GM12878 (cell line): ENCODE data around the gene MAN1B1. TPM values are rescaled to one million over a fixed set of nuclear protein-coding genes. Genes with fewer than 3 reads are reported as not detected.

ENCODE experiments used
- ATAC-seq: fragments of 200-7000 bp; cut with Tn5 transposase; 3 replicates; pipeline ENCODE4 v1.9.1; 2020; ENCODE audit warnings: mild to moderate bottlenecking, moderate library complexity
- BruUV-seq: library from RNA; stranded (reverse); fragments of 400-500 nt; replicated peaks from 2 replicates; lab custom pipeline; 2021; lab: Mats Ljungman, UMichigan
- CTCF ChIA-PET: fragments of 300-600 bp; sonication (Branson Sonifier 250); formaldehyde crosslinking; extraction: SDS; loops from one replicate; lab custom pipeline; 2021; ENCODE audit warnings: inconsistent platforms; lab: Yijun Ruan, JAX
- POLR2A ChIA-PET: fragments of 350-600 bp; formaldehyde crosslinking; extraction: SDS; loops from one replicate; lab custom pipeline; 2021; ENCODE audit warnings: inconsistent platforms; lab: Charles Lee
- RAD21 ChIA-PET: fragments of 300-600 bp; sonication (Branson Sonifier 250); formaldehyde crosslinking; loops from one replicate; lab custom pipeline; 2023; ENCODE audit warnings: antibody characterized with exemption; ENCODE audit not compliant: unreplicated experiment; lab: Charles Lee
- SMC1A ChIA-PET: fragments of 300-600 bp; sonication (Branson Sonifier 250); formaldehyde crosslinking; loops from one replicate; lab custom pipeline; 2023; ENCODE audit not compliant: unreplicated experiment, uncharacterized antibody; lab: Charles Lee
- DNase-seq: peaks from one replicate; pipeline ENCODE4 v3.0.0-alpha.2; 2011; ENCODE audit warnings: low read depth, low spot score
- FAIRE-seq: peaks from 3 replicates; lab custom pipeline; 2011; peaks lifted over from hg19 to GRCh38; lab: Jason Lieb, UNC
- H2AFZ ChIP-seq: 2 replicates; pipeline ENCODE4 v1.6.0; 2011; ENCODE audit warnings: low read depth, low read length, control low read depth; ENCODE audit not compliant: control insufficient read depth
- H3K27ac ChIP-seq: 2 replicates; pipeline ENCODE4 v1.5.1; 2011; ENCODE audit warnings: control low read depth; ENCODE audit not compliant: control insufficient read depth, insufficient read depth
- H3K27me3 ChIP-seq, 2 experiments: replicated peaks in 1 of 2; 2 replicates each; pipeline versions ENCODE4 v1.6.0 to v1.6.1; 2011; ENCODE audit warnings: low read length in 1 of 2; ENCODE audit not compliant: control insufficient read depth in 2 of 2, insufficient read depth in 2 of 2
- H3K36me3 ChIP-seq, 2 experiments: 2 replicates each; pipeline ENCODE4 v1.5.1; 2011; ENCODE audit warnings: low read length in 1 of 2; ENCODE audit not compliant: control insufficient read depth in 2 of 2, insufficient read depth in 2 of 2
- H3K4me1 ChIP-seq: 2 replicates; pipeline ENCODE4 v1.6.1; 2011; ENCODE audit warnings: mild to moderate bottlenecking, low read length, moderate library complexity, mixed read lengths; ENCODE audit not compliant: control insufficient read depth, insufficient read depth
- H3K4me2 ChIP-seq: 2 replicates; pipeline ENCODE4 v1.6.0; 2011; ENCODE audit warnings: control low read depth; ENCODE audit not compliant: control insufficient read depth, insufficient read depth
- H3K4me3 ChIP-seq: fragments of 200-600 bp; sonication (generic); 2 replicates; pipeline ENCODE4 v1.5.1; 2016
- H3K79me2 ChIP-seq: 2 replicates; pipeline ENCODE4 v1.6.0; 2011; ENCODE audit warnings: low read length; ENCODE audit not compliant: control insufficient read depth, insufficient read depth
- H3K9ac ChIP-seq: 2 replicates; pipeline ENCODE4 v1.8.0; 2011; ENCODE audit warnings: low read length, control low read depth, mixed read lengths; ENCODE audit not compliant: control insufficient read depth, insufficient read depth
- H3K9me3 ChIP-seq: replicated peaks from 3 replicates; pipeline ENCODE4 v1.5.1; 2011; ENCODE audit warnings: mild to moderate bottlenecking, low read length; ENCODE audit not compliant: control insufficient read depth, insufficient read depth
- H4K20me1 ChIP-seq: 2 replicates; pipeline ENCODE4 v1.6.0; 2011; ENCODE audit not compliant: control insufficient read depth, insufficient read depth
- CREM ChIP-seq: IDR thresholded peaks from 2 replicates; pipeline ENCODE4 v1.6.1; 2014; ENCODE audit warnings: antibody characterized with exemption, low read depth
- GATAD2B ChIP-seq: fragments of 450-650 bp; conservative IDR thresholded peaks from 2 replicates; pipeline ENCODE4 v1.6.1; 2017; ENCODE audit warnings: low read depth, mild to moderate bottlenecking, moderate library complexity
- IKZF2 ChIP-seq, 2 experiments: fragments of 450-650 bp; IDR thresholded peaks; 2 replicates each; pipeline ENCODE4 v1.6.1; 2017; ENCODE audit warnings: mild to moderate bottlenecking in 2 of 2, moderate library complexity in 2 of 2
- KLF5 ChIP-seq: fragments of 450-650 bp; IDR thresholded peaks from 2 replicates; pipeline ENCODE4 v1.6.1; 2014; ENCODE audit warnings: mild to moderate bottlenecking; ENCODE audit not compliant: partially characterized antibody
- RFX5 ChIP-seq: IDR thresholded peaks from 2 replicates; pipeline ENCODE4 v1.6.1; 2011; ENCODE audit warnings: low read depth, low read length, improper control_type of control experiment
- ZNF24 ChIP-seq: fragments of 450-650 bp; IDR thresholded peaks from 2 replicates; pipeline ENCODE4 v1.6.1; 2017; ENCODE audit warnings: antibody characterized with exemption, mild to moderate bottlenecking
- WGBS: methylation state at CpG from one replicate; pipeline ENCODE4 v1.1.6; 2016; ENCODE audit warnings: low lambda C conversion rate; ENCODE audit not compliant: insufficient replicate concordance, insufficient coverage; ENCODE audit errors: missing lambda C conversion rate; 5-methylcytosine and 5-hydroxymethylcytosine counted together
- in situ Hi-C: fragments of 300-500 bp; cut with MboI; formaldehyde crosslinking; loops from 9 replicates; pipeline ENCODE4 v1.14.3; 2018; ENCODE audit warnings: mixed read lengths
- intact Hi-C: fragments of 100-400 bp; cut with micrococcal nuclease; formaldehyde crosslinking; loops from one replicate; pipeline ENCODE4 v1.14.2; 2022; ENCODE audit not compliant: unreplicated experiment
- polyA plus RNA-seq, 11 experiments: library from polyadenylated mRNA; depleted of rRNA in 4 of 11; unstranded in 6 of 11; stranded (reverse) in 5 of 11; fragments of >200 nt; fragmentation: Nextera tagmentation in 4 of 11; fragmentation: Illumina TruSeq in 1 of 11; extraction: Ambion mirVana in 4 of 11; extraction: Trizol in 1 of 11; gene quantifications; 1 replicate in 1 of 11; 2 replicates in 10 of 11; pipeline versions ENCODE4 v1.2.1 to v1.2.3, GENCODE V29; 2011 to 2016; ENCODE audit warnings: inconsistent platforms in 2 of 11, missing spikeins in 2 of 11, low read depth in 1 of 11
- total RNA-seq, 4 experiments: library from RNA; depleted of rRNA in 3 of 4; stranded (reverse); fragments of >200 nt in 3 of 4; fragmentation: Illumina TruSeq in 1 of 4; extraction: Trizol in 1 of 4; gene quantifications; 2 replicates each; pipeline versions ENCODE4 v1.2.1 to v1.2.3, GENCODE V29; 2013 to 2021

MAN1B1 gene
- total and polyA plus RNA-seq, 10 of the 15 experiments (the other 5 are each of a cell fraction or from before 2014, with no cell fraction given): 0.71 to 34.1 (median 22.7) TPM

- intact Hi-C loops: no loop called here
Observed at GRCh38 chr9:137071282-137071681, 15.5 kb upstream of the MAN1B1 start.

GRCh38 chr9:137073992-137074399 is 12.8 kb upstream of the MAN1B1 start:
- Histone ChIP-seq H3K79me2 (peaks cover 13% of the 10 kb centered on the region), H3K4me3 (no peak overlapping the region), H3K9ac (no peak overlapping the region), H3K9me3 (no peaks in the 10 kb centered on the region), H3K27ac (no peak overlapping the region), H3K4me1 (peaks cover 30% of the 10 kb centered on the region), H3K4me2 (no peak overlapping the region), H2AFZ (no peak overlapping the region), H3K27me3 (no peaks in the 10 kb centered on the region), H4K20me1 (no peaks in the 10 kb centered on the region; the same call in 1 of the 2 replicates), H3K36me3 (no peaks in the 10 kb centered on the region; a peak in 1 of 4 replicates)
- ChIA-PET POLR2A (interaction anchor here (0.5 to 1.3 kb wide), 2 partner anchors 12 to 125 kb away, joined by 4 to 8 read pairs; partner anchors contain the start of gene MAN1B1), SMC1A (interaction anchor here (1.0 kb wide), 1 partner anchor 22 kb away, joined by 5 read pairs; no protein-coding TSS in a partner anchor), CTCF (no interaction called here), RAD21 (interaction anchor here (1.2 to 5.0 kb wide), 2 partner anchors 22 kb away, joined by 4 to 24 read pairs; no protein-coding TSS in a partner anchor)
- in situ Hi-C loops: no loop called here
- DNase-seq (no peak), ATAC-seq (no peak), FAIRE-seq (no peak)
- intact Hi-C loops: no loop called here
- TF ChIP-seq ZNF24 (peak; percentile 50; the same call in 1 of the 2 replicates), RFX5 (no peak)
- no TSS peak for BruUV-seq
- WGBS: 74% methylated on average over 8 of the region's 8 CpGs

More at GRCh38 chr9:137071282-137071681, 15.5 kb upstream of the MAN1B1 start:
- BruUV-seq: no TSS peak
- FAIRE-seq (no peak), ATAC-seq (no peak), DNase-seq (no peak)
- peaks cover 33% of the 10 kb centered on the region for H3K4me1 ChIP-seq
- POLR2A ChIA-PET: interaction anchor here (1.1 to 3.5 kb wide), 12 partner anchors 11 to 169 kb away, joined by 3 to 22 read pairs (median 4); partner anchors contain the start of genes CYSRT1, MAN1B1 and TUBB4B
- CTCF ChIA-PET: interaction anchor here (0.7 to 7.9 kb wide), 8 partner anchors 9 to 279 kb away, joined by 3 to 80 read pairs (median 13); partner anchors contain the start of gene MAN1B1
- no peaks in the 10 kb centered on the region for H3K9me3 ChIP-seq
- no peaks in the 10 kb centered on the region; a peak in 1 of 4 replicates for H3K36me3 ChIP-seq
- peak overlapping the region; percentile 72; the same call in 1 of the 2 replicates for H3K4me3 ChIP-seq
- 96% methylated on average over 2 of the region's 2 CpGs for WGBS
- H3K79me2 ChIP-seq: peaks cover 7% of the 10 kb centered on the region
- peak overlapping the region; percentile 98 for H3K4me2 ChIP-seq
- in situ Hi-C loops: no loop called here
- SMC1A ChIA-PET: interaction anchor here (1.1 to 7.2 kb wide), 4 partner anchors 10 to 36 kb away, joined by 4 to 30 read pairs (median 7); partner anchors contain the start of gene MAN1B1
- H3K27me3 ChIP-seq: no peaks in the 10 kb centered on the region
- RAD21 ChIA-PET: interaction anchor here (1.2 to 5.0 kb wide), 7 partner anchors 11 to 283 kb away, joined by 3 to 24 read pairs (median 7); partner anchors contain the start of gene MAN1B1
- H2AFZ ChIP-seq: no peak overlapping the region
- H4K20me1 ChIP-seq: no peaks in the 10 kb centered on the region
- H3K27ac ChIP-seq: peak overlapping the region; percentile 70; the same call in 1 of the 2 replicates
- H3K9ac ChIP-seq: peak overlapping the region; percentile 69; the same call in 1 of the 2 replicates
- TF ChIP-seq KLF5: no peak
- no peak for TF ChIP-seq CREM
- TF ChIP-seq GATAD2B: no peak
- TF ChIP-seq IKZF2 (IDR thresholded peaks at IDR 0.05): no peak
